Measurements from ENCODE around the gene ZNF468.

GRCh38 chr19:52789440-52789839, 68.0 kb downstream of the ZNF468 start:
- TF ChIP-seq CTCF (IDR thresholded peaks at IDR 0.05) (no peak), POLR2A (IDR thresholded peaks at IDR 0.05) (no peak)
